ENCODE results near the gene BICC1.

The BICC1 gene

GRCh38 chr10:58577437-58577777, 64.7 kb downstream of the BICC1 start:
- no peaks in the 10 kb centered on the region for H3K27me3 ChIP-seq (replicated peaks)
- TF ChIP-seq, protein P1, sequence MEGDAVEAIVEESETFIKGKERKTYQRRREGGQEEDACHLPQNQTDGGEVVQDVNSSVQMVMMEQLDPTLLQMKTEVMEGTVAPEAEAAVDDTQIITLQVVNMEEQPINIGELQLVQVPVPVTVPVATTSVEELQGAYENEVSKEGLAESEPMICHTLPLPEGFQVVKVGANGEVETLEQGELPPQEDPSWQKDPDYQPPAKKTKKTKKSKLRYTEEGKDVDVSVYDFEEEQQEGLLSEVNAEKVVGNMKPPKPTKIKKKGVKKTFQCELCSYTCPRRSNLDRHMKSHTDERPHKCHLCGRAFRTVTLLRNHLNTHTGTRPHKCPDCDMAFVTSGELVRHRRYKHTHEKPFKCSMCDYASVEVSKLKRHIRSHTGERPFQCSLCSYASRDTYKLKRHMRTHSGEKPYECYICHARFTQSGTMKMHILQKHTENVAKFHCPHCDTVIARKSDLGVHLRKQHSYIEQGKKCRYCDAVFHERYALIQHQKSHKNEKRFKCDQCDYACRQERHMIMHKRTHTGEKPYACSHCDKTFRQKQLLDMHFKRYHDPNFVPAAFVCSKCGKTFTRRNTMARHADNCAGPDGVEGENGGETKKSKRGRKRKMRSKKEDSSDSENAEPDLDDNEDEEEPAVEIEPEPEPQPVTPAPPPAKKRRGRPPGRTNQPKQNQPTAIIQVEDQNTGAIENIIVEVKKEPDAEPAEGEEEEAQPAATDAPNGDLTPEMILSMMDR (IDR thresholded peaks at IDR 0.05; ENCODE audit: low read depth, low read length, missing control alignments): no peak
- no peak overlapping the region for H3K27ac ChIP-seq
- H3K4me3 ChIP-seq (ENCODE audit: low read depth, low read length): no peak overlapping the region
- in situ Hi-C loops (cut with HindIII; ENCODE audit: low pct_ligation_motif_present, low sequenced_read_pairs): no loop called here
- DNase-seq: no peak
- H3K36me3 ChIP-seq (replicated peaks): no peaks in the 10 kb centered on the region

GRCh38 chr10:58578366-58578765, 65.7 kb downstream of the BICC1 start:
- no peak for DNase-seq
- in situ Hi-C loops (cut with HindIII; ENCODE audit: low pct_ligation_motif_present, low sequenced_read_pairs): no loop called here
- Histone ChIP-seq H3K27ac (no peak overlapping the region), H3K4me3 (ENCODE audit: low read depth, low read length) (no peak overlapping the region), H3K27me3 (replicated peaks) (no peaks in the 10 kb centered on the region), H3K36me3 (replicated peaks) (no peaks in the 10 kb centered on the region)
- TF ChIP-seq, protein P1 (IDR thresholded peaks at IDR 0.05; ENCODE audit: low read depth, low read length, missing control alignments): no peak

- no peak overlapping the region for H3K27ac ChIP-seq
- no peak overlapping the region for H3K4me3 ChIP-seq (ENCODE audit: low read depth, low read length)
- H3K36me3 ChIP-seq (replicated peaks): no peaks in the 10 kb centered on the region
- no peak for DNase-seq
- in situ Hi-C loops (cut with HindIII; ENCODE audit: low pct_ligation_motif_present, low sequenced_read_pairs): no loop called here
- TF ChIP-seq, protein P1 (IDR thresholded peaks at IDR 0.05; ENCODE audit: low read depth, low read length, missing control alignments): no peak
- H3K27me3 ChIP-seq (replicated peaks): no peaks in the 10 kb centered on the region
Observed at GRCh38 chr10:58579011-58579655, 66.5 kb downstream of the BICC1 start.

DNA sequence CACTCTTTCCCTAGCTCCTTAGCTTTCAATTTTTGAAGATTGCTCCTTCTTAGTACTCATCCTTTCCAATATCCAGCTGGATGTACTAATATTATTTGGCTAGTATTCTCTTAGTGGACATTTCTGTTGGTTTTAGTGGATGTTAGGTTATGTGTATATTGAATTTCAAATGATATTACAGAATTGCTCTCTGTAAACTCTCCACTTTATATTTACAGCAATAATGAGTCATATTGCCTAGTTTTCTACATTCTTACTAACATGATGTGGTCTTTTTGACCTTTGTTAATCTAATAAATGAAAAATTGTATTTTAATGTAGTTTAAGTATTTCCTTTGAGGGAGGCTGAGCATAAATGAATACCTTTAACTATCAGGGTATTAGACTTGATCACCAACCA, 69.4 kb downstream of the BICC1 start:
- no peaks in the 10 kb centered on the region for H3K36me3 ChIP-seq (replicated peaks)
- H3K4me3 ChIP-seq (ENCODE audit: low read depth, low read length): no peak overlapping the region
- in situ Hi-C loops (cut with HindIII; ENCODE audit: low pct_ligation_motif_present, low sequenced_read_pairs): no loop called here
- no peak overlapping the region for H3K27ac ChIP-seq
- H3K27me3 ChIP-seq (replicated peaks): no peaks in the 10 kb centered on the region
- DNase-seq: no peak
- TF ChIP-seq, protein P1 (IDR thresholded peaks at IDR 0.05; ENCODE audit: low read depth, low read length, missing control alignments): no peak

DNA sequence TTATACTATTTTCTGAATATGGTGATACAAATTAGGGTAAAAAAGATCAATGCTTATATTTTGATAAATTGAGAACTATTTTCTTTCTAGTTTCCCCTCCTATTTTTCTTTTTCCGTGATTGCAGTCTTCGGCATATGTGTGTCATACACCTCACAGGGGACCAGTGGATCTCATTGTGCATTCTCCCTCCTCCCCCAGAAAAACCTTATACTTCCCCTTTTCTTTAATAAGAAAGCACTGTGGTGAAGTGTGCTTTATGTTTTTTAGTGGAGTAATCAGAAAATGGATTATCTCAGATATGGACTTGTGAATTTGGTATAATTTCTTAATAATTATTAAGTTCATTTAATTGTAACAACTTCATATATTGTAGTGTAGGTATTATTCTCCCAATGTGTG, 72.8 kb downstream of the BICC1 start:
- no peak for DNase-seq
- no peaks in the 10 kb centered on the region for H3K27me3 ChIP-seq (replicated peaks)
- TF ChIP-seq, protein P1 (IDR thresholded peaks at IDR 0.05; ENCODE audit: low read depth, low read length, missing control alignments): no peak
- in situ Hi-C loops (cut with HindIII; ENCODE audit: low pct_ligation_motif_present, low sequenced_read_pairs): no loop called here
- H3K27ac ChIP-seq: no peak overlapping the region
- no peak overlapping the region for H3K4me3 ChIP-seq (ENCODE audit: low read depth, low read length)
- no peaks in the 10 kb centered on the region for H3K36me3 ChIP-seq (replicated peaks)

Measured in brain microvascular endothelial cell (primary cell).